Measurements from ENCODE around the gene TENT5C. TPM values are rescaled to one million over a fixed set of nuclear protein-coding genes. Genes with fewer than 3 reads are reported as not detected.

TENT5C gene
- total and polyA plus RNA-seq, 9 of the 15 experiments (the other 6 are each of a cell fraction or from before 2014, with no cell fraction given): 1.8 to 7.7 (median 4.0) TPM

DNA sequence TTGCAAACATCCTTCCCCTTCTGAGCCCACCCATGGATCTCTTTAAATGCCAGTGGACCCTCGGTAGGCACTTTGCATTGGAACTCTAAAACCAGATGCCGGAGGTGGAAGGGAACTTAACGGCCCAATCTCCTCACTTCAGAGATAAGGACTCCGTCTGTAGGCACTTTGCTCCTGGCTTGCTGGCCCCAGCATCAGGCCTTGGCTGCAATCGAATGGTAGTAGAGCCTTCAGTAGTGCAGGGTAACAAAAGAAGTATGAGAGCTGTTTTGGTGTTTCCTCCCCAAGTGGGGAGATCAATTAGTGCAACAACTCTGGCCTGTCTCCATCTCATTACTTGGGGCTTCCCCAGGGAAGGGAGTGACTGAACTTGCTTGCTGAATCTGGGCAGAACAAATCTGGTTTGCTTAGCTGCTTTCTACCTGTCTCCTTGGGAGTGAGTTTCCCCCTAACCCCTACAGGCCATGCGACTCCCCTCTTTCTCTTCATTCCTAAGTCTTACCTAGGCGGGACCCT is 70.8 kb downstream of the TENT5C start (continued):
- TF ChIP-seq XRCC5 (IDR thresholded peaks at IDR 0.05; ENCODE audit: low read depth, low read length): no peak

Other genes with a start within 250 kb of the TENT5C start
- gene MAN1A2, start 238.6 kb upstream of the TENT5C start, total RNA-seq (2014; rRNA removed): 16.9 and 18.7 TPM in 2 replicates
- gene MAN1A2, start 238.6 kb upstream of the TENT5C start, total RNA-seq (2014; rRNA removed; fragmentation: Illumina TruSeq; extraction: Trizol): 31.5 and 34.8 TPM in 2 replicates
- 35.3 and 38.4 TPM in 2 replicates for gene MAN1A2, start 238.6 kb upstream of the TENT5C start, total RNA-seq (2015; rRNA removed; fragmentation: Illumina TruSeq; extraction: Trizol)
- 31.3 and 31.5 TPM in 2 replicates for gene MAN1A2, start 238.6 kb upstream of the TENT5C start, total RNA-seq (2021)
- 17.8 and 18.4 TPM in 2 replicates for gene MAN1A2, start 238.6 kb upstream of the TENT5C start, polyA plus RNA-seq (2011; rRNA removed)
- 22.2 and 23.3 TPM in 2 replicates for gene MAN1A2, start 238.6 kb upstream of the TENT5C start, polyA plus RNA-seq (2014; fragmentation: Illumina TruSeq; extraction: Trizol)
- 1 to 10 TPM; 4.2 to 4.6 TPM for gene MAN1A2, start 238.6 kb upstream of the TENT5C start, polyA plus RNA-seq (2014; fragmentation: Nextera tagmentation; extraction: Ambion mirVana)
- 10.1 and 11.9 TPM in 2 replicates for gene MAN1A2, start 238.6 kb upstream of the TENT5C start, polyA plus RNA-seq (2014; rRNA removed)

All from K562 (cell line).